Measurements from ENCODE around the gene ZDHHC14. TPM values are rescaled to one million over a fixed set of nuclear protein-coding genes. Genes with fewer than 3 reads are reported as not detected.

The ZDHHC14 gene
- total RNA-seq, 2 donors from 2014 or later: 53.3 to 66.2 TPM

- Histone ChIP-seq H3K27me3 (replicated peaks; ENCODE audit: insufficient read depth) (no peaks in the 10 kb centered on the region), H3K27ac (no peak overlapping the region), H3K36me3 (no peaks in the 10 kb centered on the region), H3K4me3 (no peak overlapping the region), H3K4me1 (replicated peaks) (no peaks in the 10 kb centered on the region), H3K9me3 (no peaks in the 10 kb centered on the region)
- no peak for DNase-seq (ENCODE audit: low spot score)
- TF ChIP-seq POLR2A (IDR thresholded peaks at IDR 0.05): no peak
- TF ChIP-seq CTCF (IDR thresholded peaks at IDR 0.05): no peak
- TF ChIP-seq POLR2AphosphoS5 (IDR thresholded peaks at IDR 0.05): no peak
- whole genome bisulfite sequencing: 79% methylated on average over 7 of the region's 7 CpGs
- intact Hi-C loops (cut with DNase I): no loop called here
Observed at GRCh38 chr6:157710604-157711003, 329.6 kb downstream of the ZDHHC14 start.

GRCh38 chr6:157711060-157711459 is 330.1 kb downstream of the ZDHHC14 start:
- Histone ChIP-seq H3K36me3 (no peaks in the 10 kb centered on the region), H3K4me1 (replicated peaks) (no peaks in the 10 kb centered on the region), H3K27me3 (replicated peaks; ENCODE audit: insufficient read depth) (no peaks in the 10 kb centered on the region), H3K27ac (no peak overlapping the region), H3K9me3 (no peaks in the 10 kb centered on the region), H3K4me3 (no peak overlapping the region)
- no peak for DNase-seq (ENCODE audit: low spot score)
- intact Hi-C loops (cut with DNase I): no loop called here
- WGBS: 91% methylated on average over 8 of the region's 8 CpGs
- TF ChIP-seq CTCF (IDR thresholded peaks at IDR 0.05): no peak
- TF ChIP-seq POLR2AphosphoS5 (IDR thresholded peaks at IDR 0.05): no peak
- TF ChIP-seq POLR2A (IDR thresholded peaks at IDR 0.05): no peak

GRCh38 chr6:157712585-157713295 is 331.8 kb downstream of the ZDHHC14 start:
- no peaks in the 10 kb centered on the region for H3K9me3 ChIP-seq
- H3K36me3 ChIP-seq: no peaks in the 10 kb centered on the region
- TF ChIP-seq POLR2A (IDR thresholded peaks at IDR 0.05) (no peak), POLR2AphosphoS5 (IDR thresholded peaks at IDR 0.05) (no peak), CTCF (IDR thresholded peaks at IDR 0.05) (no peak)
- 84% methylated on average over 8 of the region's 8 CpGs for WGBS
- H3K4me1 ChIP-seq (replicated peaks): no peaks in the 10 kb centered on the region
- H3K4me3 ChIP-seq: no peak overlapping the region
- H3K27ac ChIP-seq: no peak overlapping the region
- no peaks in the 10 kb centered on the region for H3K27me3 ChIP-seq (replicated peaks; ENCODE audit: insufficient read depth)
- no peak for DNase-seq (ENCODE audit: low spot score)
- intact Hi-C loops (cut with DNase I): no loop called here

- Histone ChIP-seq H3K27me3 (replicated peaks; ENCODE audit: insufficient read depth) (no peaks in the 10 kb centered on the region), H3K27ac (no peak overlapping the region), H3K4me3 (no peak overlapping the region), H3K4me1 (replicated peaks) (no peaks in the 10 kb centered on the region), H3K36me3 (no peaks in the 10 kb centered on the region), H3K9me3 (no peaks in the 10 kb centered on the region)
- TF ChIP-seq CTCF (IDR thresholded peaks at IDR 0.05): no peak
- TF ChIP-seq POLR2A (IDR thresholded peaks at IDR 0.05): no peak
- TF ChIP-seq POLR2AphosphoS5 (IDR thresholded peaks at IDR 0.05): no peak
- no peak for DNase-seq (ENCODE audit: low spot score)
- intact Hi-C loops (cut with DNase I): no loop called here
- 94% methylated on average over 12 of the region's 12 CpGs for WGBS
Observed at GRCh38 chr6:157713451-157714152, 332.6 kb downstream of the ZDHHC14 start.

DNA sequence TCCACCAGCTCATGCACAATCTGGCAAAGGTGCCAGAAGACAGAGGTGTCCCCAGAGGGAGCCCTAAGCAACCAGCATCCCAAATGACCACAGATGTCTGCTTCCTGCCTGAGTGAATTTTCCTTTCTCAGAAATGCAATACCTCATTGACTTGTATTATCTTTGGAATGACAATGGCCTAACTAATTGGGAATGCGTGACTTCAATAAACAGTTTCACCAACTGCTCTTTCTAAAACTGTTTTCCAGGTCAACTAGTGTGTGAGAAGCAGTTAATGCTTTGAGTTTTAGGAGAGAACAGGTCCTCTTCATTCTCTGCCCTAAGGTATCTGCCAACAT is 333.1 kb downstream of the ZDHHC14 start:
- H3K9me3 ChIP-seq: no peaks in the 10 kb centered on the region
- no peak overlapping the region for H3K27ac ChIP-seq
- H3K4me3 ChIP-seq: no peak overlapping the region
- TF ChIP-seq POLR2AphosphoS5 (IDR thresholded peaks at IDR 0.05) (no peak), CTCF (IDR thresholded peaks at IDR 0.05) (no peak), POLR2A (IDR thresholded peaks at IDR 0.05) (no peak)
- H3K4me1 ChIP-seq (replicated peaks): no peaks in the 10 kb centered on the region
- 87% methylated on average over 1 of the region's 1 CpG for WGBS
- intact Hi-C loops (cut with DNase I): no loop called here
- no peaks in the 10 kb centered on the region for H3K36me3 ChIP-seq
- H3K27me3 ChIP-seq (replicated peaks; ENCODE audit: insufficient read depth): no peaks in the 10 kb centered on the region
- DNase-seq (ENCODE audit: low spot score): no peak

Measured in prostate gland (tissue), 2 donors.